ENCODE data around the gene CCDC137. TPM values are rescaled to one million over a fixed set of nuclear protein-coding genes. Genes with fewer than 3 reads are reported as not detected.
A peak's percentile ranks its signal among the peaks of the same experiment; 100 is the strongest.

CCDC137 gene
- polyA plus RNA-seq, 3 donors, result 2.4 to 8.8 (median 3.6) TPM

GRCh38 chr17:81685108-81685507 lies 18.6 kb downstream of the CCDC137 start:
- H3K4me2 ChIP-seq (replicated peaks; ENCODE audit: extremely low read depth, low read length, poor library complexity, severe bottlenecking), result peak overlapping the region; percentile 93
- H3K9me3 Mint-ChIP-seq, result no peaks in the 10 kb centered on the region
- H3K36me3 Mint-ChIP-seq, result peaks cover 44 to 62% of the 10 kb centered on the region in 2 donors
- 92% methylated on average over 12 of the region's 12 CpGs for WGBS (ENCODE audit: insufficient coverage)
- H4K20me1 ChIP-seq (ENCODE audit: insufficient read depth, low read length), result peaks cover 62% of the 10 kb centered on the region
- H3K4me3 Mint-ChIP-seq, result peak overlapping the region; percentile 87 to 92
- peak overlapping the region; percentile 51 to 94 for H3K27ac ChIP-seq (ENCODE audit: low read depth in 1 of 2, low read length in 2 of 2)
- peaks cover 25% of the 10 kb centered on the region for H3K4me1 Mint-ChIP-seq
- intact Hi-C loops (cut with micrococcal nuclease), result no loop called here
- peaks cover 22 to 25% of the 10 kb centered on the region in 2 donors for H3K4me1 ChIP-seq (ENCODE audit: control insufficient read depth in 1 of 2, insufficient read depth in 2 of 2, low read length in 2 of 2)
- no peaks in the 10 kb centered on the region for H3K27me3 ChIP-seq (ENCODE audit: control insufficient read depth in 2 of 2, insufficient read depth in 2 of 2, low read length in 2 of 2)
- TF ChIP-seq CTCF (IDR thresholded peaks at IDR 0.05), result no peak
- no peaks in the 10 kb centered on the region for H3K9me3 ChIP-seq (replicated peaks in 1 of 2; ENCODE audit: control insufficient read depth in 1 of 2, insufficient read depth in 1 of 2, low read length in 2 of 2)
- peaks cover 86% of the 10 kb centered on the region for H3K79me2 ChIP-seq (ENCODE audit: insufficient read depth, low read length)
- peak overlapping the region; percentile 98 for H3K9ac ChIP-seq (ENCODE audit: insufficient read depth, low read length, poor library complexity, severe bottlenecking)
- H3K36me3 ChIP-seq (replicated peaks in 1 of 2; ENCODE audit: control insufficient read depth in 1 of 2, insufficient read depth in 2 of 2, low read length in 2 of 2), result peaks cover 55 to 58% of the 10 kb centered on the region in 2 donors
- peak overlapping the region in 2 of 3 experiments; percentile 97 to 99 for H3K4me3 ChIP-seq (replicated peaks in 1 of 3; ENCODE audit: low read depth in 2 of 3, low read length in 3 of 3)
- H3K27me3 Mint-ChIP-seq (ENCODE audit: low read depth in 3 of 3), result peaks cover 0 to 1% (median 0%) of the 10 kb centered on the region in 3 donors
- peak in 1 of 3 donors; percentile 34 for DNase-seq
- H2AFZ ChIP-seq (ENCODE audit: insufficient read depth, low read depth, low read length, poor library complexity, severe bottlenecking), result no peak overlapping the region
- peak overlapping the region; percentile 60 to 98 (median 93) for H3K27ac Mint-ChIP-seq

GRCh38 chr17:81686614-81687013 lies 20.1 kb downstream of the CCDC137 start:
- Mint-ChIP-seq H3K36me3 (peaks cover 54 to 68% of the 10 kb centered on the region in 2 donors), H3K27me3 (ENCODE audit: low read depth in 3 of 3) (peaks cover 0 to 1% (median 0%) of the 10 kb centered on the region in 3 donors), H3K4me3 (no peak overlapping the region), H3K9me3 (no peaks in the 10 kb centered on the region), H3K4me1 (peaks cover 25% of the 10 kb centered on the region), H3K27ac (peak overlapping the region in 1 of 7 donors; percentile 42)
- no peaks in the 10 kb centered on the region for H3K27me3 ChIP-seq (ENCODE audit: control insufficient read depth in 2 of 2, insufficient read depth in 2 of 2, low read length in 2 of 2)
- no peaks in the 10 kb centered on the region for H3K9me3 ChIP-seq (replicated peaks in 1 of 2; ENCODE audit: control insufficient read depth in 1 of 2, insufficient read depth in 1 of 2, low read length in 2 of 2)
- H3K79me2 ChIP-seq (ENCODE audit: insufficient read depth, low read length), result peaks cover 86% of the 10 kb centered on the region
- no peak for TF ChIP-seq CTCF (IDR thresholded peaks at IDR 0.05)
- no peak overlapping the region for H3K27ac ChIP-seq (ENCODE audit: low read depth in 1 of 2, low read length in 2 of 2)
- no peak overlapping the region for H3K4me2 ChIP-seq (replicated peaks; ENCODE audit: extremely low read depth, low read length, poor library complexity, severe bottlenecking)
- peaks cover 77% of the 10 kb centered on the region for H4K20me1 ChIP-seq (ENCODE audit: insufficient read depth, low read length)
- H3K4me1 ChIP-seq (ENCODE audit: control insufficient read depth in 1 of 2, insufficient read depth in 2 of 2, low read length in 2 of 2), result peaks cover 22 to 25% of the 10 kb centered on the region in 2 donors
- no peak overlapping the region for H3K4me3 ChIP-seq (replicated peaks in 1 of 3; ENCODE audit: low read depth in 2 of 3, low read length in 3 of 3)
- H3K9ac ChIP-seq (ENCODE audit: insufficient read depth, low read length, poor library complexity, severe bottlenecking), result no peak overlapping the region
- 98% methylated on average over 19 of the region's 20 CpGs for WGBS (ENCODE audit: insufficient coverage)
- intact Hi-C loops (cut with micrococcal nuclease), result no loop called here
- H2AFZ ChIP-seq (ENCODE audit: insufficient read depth, low read depth, low read length, poor library complexity, severe bottlenecking), result no peak overlapping the region
- H3K36me3 ChIP-seq (replicated peaks in 1 of 2; ENCODE audit: control insufficient read depth in 1 of 2, insufficient read depth in 2 of 2, low read length in 2 of 2), result peaks cover 64% of the 10 kb centered on the region in 2 donors
- no peak for DNase-seq
